Stomach (tissue), 4 donors: Measurements from ENCODE around the gene SCNM1.

Source experiments
- EP300 ChIP-seq: sonication (generic); formaldehyde crosslinking; IDR thresholded peaks from one replicate; pipeline ENCODE4 v1.6.1; 2017; ENCODE audit warnings: antibody characterized with exemption
- POLR2A ChIP-seq, 4 donors: fragments of 450-650 bp; IDR thresholded peaks; one replicate each; pipeline ENCODE4 v1.6.1; 2016; ENCODE audit warnings: antibody characterized with exemption in 4 of 4, control low read depth in 2 of 4, mild to moderate bottlenecking in 1 of 4, moderate library complexity in 1 of 4
- POLR2AphosphoS5 ChIP-seq, 3 donors: sonication (generic); formaldehyde crosslinking; IDR thresholded peaks; one replicate each; pipeline ENCODE4 v1.6.1; 2016; ENCODE audit warnings: antibody characterized with exemption in 3 of 3
- TF ChIP-seq, protein P1 (sequence below), 7 experiments: fragments of 450-650 bp in 4 of 7; fragments of 200-600 bp in 3 of 7; sonication (generic) in 3 of 7; IDR thresholded peaks; one replicate each; pipeline ENCODE4 v1.5.1; 2016 to 2019; ENCODE audit warnings: antibody characterized with exemption in 7 of 7, control low read depth in 2 of 7, mild to moderate bottlenecking in 1 of 7

- TF ChIP-seq, protein P1, sequence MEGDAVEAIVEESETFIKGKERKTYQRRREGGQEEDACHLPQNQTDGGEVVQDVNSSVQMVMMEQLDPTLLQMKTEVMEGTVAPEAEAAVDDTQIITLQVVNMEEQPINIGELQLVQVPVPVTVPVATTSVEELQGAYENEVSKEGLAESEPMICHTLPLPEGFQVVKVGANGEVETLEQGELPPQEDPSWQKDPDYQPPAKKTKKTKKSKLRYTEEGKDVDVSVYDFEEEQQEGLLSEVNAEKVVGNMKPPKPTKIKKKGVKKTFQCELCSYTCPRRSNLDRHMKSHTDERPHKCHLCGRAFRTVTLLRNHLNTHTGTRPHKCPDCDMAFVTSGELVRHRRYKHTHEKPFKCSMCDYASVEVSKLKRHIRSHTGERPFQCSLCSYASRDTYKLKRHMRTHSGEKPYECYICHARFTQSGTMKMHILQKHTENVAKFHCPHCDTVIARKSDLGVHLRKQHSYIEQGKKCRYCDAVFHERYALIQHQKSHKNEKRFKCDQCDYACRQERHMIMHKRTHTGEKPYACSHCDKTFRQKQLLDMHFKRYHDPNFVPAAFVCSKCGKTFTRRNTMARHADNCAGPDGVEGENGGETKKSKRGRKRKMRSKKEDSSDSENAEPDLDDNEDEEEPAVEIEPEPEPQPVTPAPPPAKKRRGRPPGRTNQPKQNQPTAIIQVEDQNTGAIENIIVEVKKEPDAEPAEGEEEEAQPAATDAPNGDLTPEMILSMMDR (IDR thresholded peaks at IDR 0.05): no peak
- TF ChIP-seq POLR2AphosphoS5 (IDR thresholded peaks at IDR 0.05): no peak
- TF ChIP-seq EP300: no peak
- TF ChIP-seq POLR2A (IDR thresholded peaks at IDR 0.05): no peak
Observed at GRCh38 chr1:151210830-151211229, 44.9 kb downstream of the SCNM1 start.
